ENCODE measurements around the gene AASDH.

Gene AASDH

GRCh38 chr4:56387023-56388001, at the start of gene AASDH:
Gene AASDH, minus strand, starts transcription at chr4:56387491. Its CDS starts 3,192 bp downstream, at chr4:56384299.
- peak; percentile 92 for DNase-seq

GRCh38 chr4:56435140-56435926, 48.0 kb upstream of the AASDH start, which contains the start of gene PPAT:
Gene PPAT, minus strand, starts transcription at chr4:56435615. Its CDS starts 138 bp downstream, at chr4:56435477.
- DNase-seq = peak; percentile 99

GRCh38 chr4:56434599-56435139, 47.4 kb upstream of the AASDH start:
- DNase-seq = peak; percentile 29

- no peak for DNase-seq
Observed at GRCh38 chr4:56433280-56433679, 46.0 kb upstream of the AASDH start.

GRCh38 chr4:56430203-56430602, 42.9 kb upstream of the AASDH start:
- DNase-seq = no peak

GRCh38 chr4:56427179-56427578, 39.9 kb upstream of the AASDH start:
- DNase-seq = no peak

GRCh38 chr4:56426273-56426672, 39.0 kb upstream of the AASDH start:
- no peak for DNase-seq

- no peak for DNase-seq
Observed at GRCh38 chr4:56425518-56425917, 38.2 kb upstream of the AASDH start.

- DNase-seq = peak; percentile 65
Observed at GRCh38 chr4:56424697-56425514, 37.6 kb upstream of the AASDH start.

GRCh38 chr4:56424176-56424575, 36.9 kb upstream of the AASDH start:
- no peak for DNase-seq

GRCh38 chr4:56417396-56417795, 30.1 kb upstream of the AASDH start:
- DNase-seq = no peak

GRCh38 chr4:56416349-56416748, 29.1 kb upstream of the AASDH start:
- DNase-seq = no peak

GRCh38 chr4:56414135-56414670, 26.9 kb upstream of the AASDH start:
- no peak for DNase-seq

GRCh38 chr4:56410247-56411062, 23.2 kb upstream of the AASDH start:
- DNase-seq = no peak

- DNase-seq = no peak
Observed at GRCh38 chr4:56409511-56410090, 22.3 kb upstream of the AASDH start.

- DNase-seq = no peak
Observed at GRCh38 chr4:56408978-56409377, 21.7 kb upstream of the AASDH start.

- DNase-seq = no peak
Observed at GRCh38 chr4:56406151-56406550, 18.9 kb upstream of the AASDH start.

- DNase-seq = no peak
Observed at GRCh38 chr4:56405016-56405415, 17.7 kb upstream of the AASDH start.

GRCh38 chr4:56400560-56400959, 13.3 kb upstream of the AASDH start:
- DNase-seq = no peak

- no peak for DNase-seq
Observed at GRCh38 chr4:56391270-56391669, 4.0 kb upstream of the AASDH start.

- no peak for DNase-seq
Observed at GRCh38 chr4:56389558-56389957, 2.3 kb upstream of the AASDH start.
